OCI-M2 (cell line): Measurements from ENCODE around the gene UNC79.

Experiments
- DNase-seq: peaks from one replicate; lab custom pipeline; 2025; ENCODE audit not compliant: unreplicated experiment; lab: John Stamatoyannopoulos, UW

UNC79 gene

GRCh38 chr14:93723001-93723400 is 292.3 kb downstream of the UNC79 start:
- no peak for DNase-seq

DNA sequence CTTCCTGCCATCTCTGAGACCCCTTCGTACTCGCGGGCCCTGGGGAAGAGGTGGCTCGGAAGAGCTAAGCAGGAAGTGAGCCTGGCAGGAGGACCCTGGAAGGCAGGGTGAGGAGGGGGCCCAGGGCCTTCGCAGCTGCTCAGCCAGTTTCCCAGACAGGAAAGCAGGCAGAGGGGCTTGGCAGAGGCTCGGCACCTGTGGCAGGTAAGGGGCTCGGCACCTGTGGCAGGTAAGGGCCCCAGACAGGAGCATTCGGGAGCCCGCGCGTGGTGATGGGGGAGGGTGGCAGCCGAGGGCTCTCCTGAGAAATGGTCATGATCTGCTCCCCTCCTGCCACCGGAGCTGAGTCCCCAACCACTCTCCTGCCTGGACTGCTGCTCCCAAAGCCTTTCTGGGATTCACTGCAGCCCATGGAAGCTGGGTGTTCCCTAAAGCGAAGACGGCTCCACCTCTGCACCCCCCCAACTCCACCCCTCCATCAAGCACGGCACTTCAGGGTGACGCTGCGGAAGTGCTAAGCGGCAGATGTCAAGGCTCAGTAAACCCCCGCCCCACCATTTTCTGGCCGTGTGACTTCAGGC is 294.4 kb downstream of the UNC79 start:
- DNase-seq, result no peak

DNA sequence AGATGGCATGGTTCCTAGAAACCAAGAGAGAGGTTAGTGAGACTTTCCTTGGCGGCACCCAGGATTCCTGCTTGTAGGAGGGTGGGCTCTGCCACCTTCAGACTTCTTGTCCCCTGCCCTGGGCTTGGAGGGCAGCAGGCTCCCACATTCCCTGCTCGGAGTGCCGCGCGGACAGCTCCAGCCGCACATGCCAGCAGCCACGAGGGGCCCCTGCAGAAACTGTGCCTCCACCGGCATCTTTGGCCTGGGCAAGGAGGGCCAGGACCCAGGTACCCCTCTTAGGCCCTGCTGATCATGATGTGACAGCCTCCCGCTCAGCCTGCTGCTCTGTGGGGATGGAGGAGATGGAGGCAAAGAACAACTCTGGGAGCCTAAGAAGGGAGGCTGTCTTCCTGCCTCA is 295.3 kb downstream of the UNC79 start:
- DNase-seq, result no peak

- no peak for DNase-seq
These were observed 296.5 kb downstream of the UNC79 start for GRCh38 chr14:93727039-93727740.

GRCh38 chr14:93727917-93728650 is 297.3 kb downstream of the UNC79 start:
- no peak for DNase-seq

DNA sequence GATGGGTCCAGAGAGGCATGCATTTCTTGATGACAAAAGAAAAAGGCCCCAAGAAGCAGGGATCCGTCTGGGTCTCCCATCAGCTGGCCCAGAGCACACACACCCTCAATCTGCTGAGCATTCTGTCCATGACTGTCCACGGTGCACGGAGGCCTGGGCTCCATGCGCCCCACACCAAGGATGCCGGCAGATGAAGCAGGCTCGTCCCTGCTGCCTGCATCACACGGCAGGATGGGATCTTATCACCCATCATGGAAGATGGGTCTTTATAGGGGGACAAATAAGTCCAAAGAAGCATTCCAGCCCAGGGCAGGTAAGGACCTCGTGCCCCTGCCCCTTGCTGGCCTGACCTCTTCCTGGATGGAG is 297.9 kb downstream of the UNC79 start:
- DNase-seq, result no peak

DNA sequence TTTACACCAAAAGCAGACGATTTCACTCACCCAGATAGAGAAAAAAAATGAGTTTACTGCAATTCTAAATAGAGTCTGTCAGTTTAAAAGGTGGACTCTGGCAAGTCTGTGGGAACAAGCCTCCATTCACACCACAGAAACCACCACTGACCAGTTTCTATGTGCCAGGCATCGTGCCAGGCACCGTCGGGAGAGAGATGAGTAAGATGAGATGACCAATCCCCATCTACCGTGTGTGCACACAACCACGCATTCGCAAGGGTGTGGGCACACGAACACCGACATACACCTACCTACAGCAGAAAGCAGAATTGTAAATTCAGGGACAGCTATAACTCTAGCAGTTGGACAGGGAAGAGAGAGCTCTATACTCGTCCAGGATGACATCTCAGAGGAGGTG is 299.3 kb downstream of the UNC79 start:
- no peak for DNase-seq

- no peak for DNase-seq
These were observed 301.0 kb downstream of the UNC79 start for GRCh38 chr14:93731753-93732152.

DNA sequence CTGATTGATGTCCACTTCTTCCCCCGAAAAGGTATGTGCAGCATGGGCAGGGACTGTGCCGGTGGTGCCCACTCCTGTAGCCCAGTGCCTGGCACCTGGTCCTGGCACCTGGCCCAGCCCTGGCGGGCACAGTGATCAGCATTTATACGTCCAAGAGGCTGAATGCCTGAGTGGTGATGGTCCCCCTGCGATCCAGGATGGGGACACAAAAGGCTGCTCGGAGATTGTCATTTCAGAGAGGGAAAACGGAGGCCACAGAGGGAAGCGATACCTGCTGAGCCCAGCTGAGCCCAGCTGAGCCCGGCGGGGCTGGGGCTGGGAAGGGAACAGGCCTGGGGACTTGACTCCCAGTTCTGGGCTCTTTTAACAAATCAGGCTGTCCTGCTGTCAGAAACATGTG is 301.8 kb downstream of the UNC79 start:
- DNase-seq, result no peak

GRCh38 chr14:93733231-93733630 is 302.5 kb downstream of the UNC79 start:
- DNase-seq, result no peak

- DNase-seq, result no peak
These were observed 302.9 kb downstream of the UNC79 start for GRCh38 chr14:93733631-93734030.

DNA sequence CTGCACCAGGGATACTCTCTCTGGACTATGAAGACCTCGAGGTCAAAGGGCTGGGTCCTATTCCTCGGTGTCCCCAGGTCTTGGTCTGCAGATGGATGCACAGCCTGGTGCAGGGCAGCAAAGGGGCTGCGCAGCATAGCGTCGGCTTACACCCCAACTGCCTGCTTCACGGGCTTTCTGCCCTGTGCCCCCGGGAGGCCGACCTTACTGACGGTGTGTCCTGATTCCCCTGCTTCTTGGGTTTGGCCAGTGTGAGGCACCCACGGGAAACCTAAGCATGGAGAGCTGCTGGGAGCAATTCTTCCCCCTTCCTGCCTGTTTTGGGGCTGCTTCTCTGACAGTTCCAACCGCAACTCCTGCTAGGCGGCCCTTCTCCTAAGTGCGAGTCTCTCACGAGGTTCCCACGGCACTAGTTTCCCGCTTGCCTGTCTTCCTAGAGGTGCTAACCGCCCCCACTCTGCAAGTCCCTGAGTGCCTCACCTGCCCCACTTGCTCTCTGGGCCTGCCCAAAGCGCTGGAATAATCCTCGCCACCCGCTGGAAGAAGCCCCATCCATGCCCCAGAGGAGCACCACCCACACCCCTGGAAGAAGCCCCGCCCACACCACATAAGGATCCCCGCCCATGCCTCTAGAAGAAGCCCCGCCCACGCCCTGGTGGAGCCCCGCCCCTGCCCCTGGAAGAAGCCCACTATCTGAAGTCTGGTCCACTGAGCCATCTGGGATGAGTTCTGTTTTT is 303.5 kb downstream of the UNC79 start:
- no peak for DNase-seq

GRCh38 chr14:93735206-93735605 is 304.5 kb downstream of the UNC79 start:
- no peak for DNase-seq

DNA sequence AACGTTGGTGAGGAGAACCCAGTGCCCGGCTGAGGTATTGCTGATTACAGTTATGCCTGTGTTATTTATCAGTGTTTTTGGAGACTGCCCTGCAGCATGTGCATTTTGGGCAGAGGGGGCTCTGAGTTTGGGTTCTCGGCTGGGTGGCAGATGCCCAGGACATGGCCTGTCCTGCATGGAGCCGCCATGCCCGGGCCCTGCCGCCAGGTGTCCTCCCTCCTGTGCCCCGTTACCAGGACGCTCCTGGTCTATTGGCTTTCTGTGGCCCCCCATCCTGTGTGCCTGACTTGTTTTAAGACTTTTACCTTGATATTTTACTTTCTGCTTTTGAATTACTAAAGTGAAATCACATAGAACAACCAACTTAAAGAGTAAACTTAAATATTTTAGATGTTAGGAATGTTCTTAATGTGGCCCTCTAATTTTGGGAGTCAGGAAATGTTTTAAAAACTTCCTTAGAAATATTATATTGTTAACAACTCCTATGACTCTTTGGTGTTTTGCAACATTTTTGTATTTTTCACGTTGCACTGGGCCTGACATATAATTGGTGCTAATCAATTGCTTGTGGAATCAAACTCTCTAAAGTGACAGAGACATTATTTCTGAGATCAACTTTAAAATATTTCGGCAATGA is 305.8 kb downstream of the UNC79 start:
- no peak for DNase-seq

DNA sequence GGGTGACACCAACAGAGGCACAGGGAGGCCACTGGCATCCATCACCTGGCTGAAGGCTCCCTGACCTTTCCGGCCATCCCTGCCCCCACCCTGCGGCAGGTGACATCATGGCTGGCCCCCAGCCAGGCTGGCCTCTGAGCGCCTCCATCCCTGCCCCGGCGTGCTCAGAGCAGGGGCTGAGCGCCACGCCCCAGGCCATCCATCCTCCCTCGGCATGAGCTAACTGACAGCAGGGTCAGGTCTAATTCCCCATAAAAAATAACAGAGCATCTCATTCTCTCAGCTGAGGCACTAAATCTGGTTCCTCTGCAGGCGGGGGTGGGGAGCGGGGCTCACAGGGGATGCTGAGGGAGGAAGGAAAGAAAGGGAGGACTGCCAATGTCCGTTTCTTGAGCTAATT is 306.9 kb downstream of the UNC79 start:
- DNase-seq, result no peak

- DNase-seq, result no peak
These were observed 311.0 kb downstream of the UNC79 start for GRCh38 chr14:93741556-93742230.

DNA sequence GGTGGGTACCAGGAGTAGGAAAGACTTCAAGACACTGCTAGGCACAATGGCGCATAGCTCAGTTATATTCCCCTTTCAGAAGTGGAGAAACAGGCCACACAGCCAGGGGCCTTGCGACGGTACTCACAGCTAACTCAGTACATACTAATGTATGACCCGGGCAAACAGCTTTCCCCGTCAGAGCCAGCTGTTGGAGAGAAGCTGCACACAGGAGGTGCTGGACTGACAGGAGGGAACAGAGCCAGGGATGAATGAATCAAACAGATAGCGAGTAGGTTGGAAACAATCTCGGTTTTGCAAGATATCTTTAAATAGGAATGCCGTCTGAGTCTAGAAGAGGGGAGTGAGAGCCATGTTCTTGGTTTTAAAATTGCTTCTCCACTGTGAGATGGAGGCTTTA is 312.0 kb downstream of the UNC79 start:
- DNase-seq, result no peak

- no peak for DNase-seq
These were observed 312.7 kb downstream of the UNC79 start for GRCh38 chr14:93743270-93744060.

- no peak for DNase-seq
These were observed 313.4 kb downstream of the UNC79 start for GRCh38 chr14:93744176-93744575.

- no peak for DNase-seq
These were observed 314.1 kb downstream of the UNC79 start for GRCh38 chr14:93744876-93745275.
